A549 treated with dexamethasone at 1 μM for 4 hours (cell line): Measurements from ENCODE around the gene MMUT. TPM values are rescaled to one million over a fixed set of nuclear protein-coding genes. Genes with fewer than 3 reads are reported as not detected.

Experiments
- total RNA-seq: library from RNA; stranded (reverse); fragments of 200-300 nt; extraction: Qiagen RNA extraction; gene quantifications from 5 replicates; pipeline ENCODE4 v1.2.3, GENCODE V29; 2022

MMUT gene
- 6.0 to 7.6 TPM (median 6.4 TPM) in 5 replicates for total RNA-seq

GRCh38 chr6:49462927-49463611, at the start of gene MMUT, which contains the start of gene CENPQ:
Gene MMUT, minus strand, starts transcription at chr6:49463253. Its CDS starts 3,787 bp downstream, at chr6:49459466.
Gene CENPQ, plus strand, starts transcription at chr6:49463370. Its CDS starts 6,807 bp downstream, at chr6:49470177.

DNA sequence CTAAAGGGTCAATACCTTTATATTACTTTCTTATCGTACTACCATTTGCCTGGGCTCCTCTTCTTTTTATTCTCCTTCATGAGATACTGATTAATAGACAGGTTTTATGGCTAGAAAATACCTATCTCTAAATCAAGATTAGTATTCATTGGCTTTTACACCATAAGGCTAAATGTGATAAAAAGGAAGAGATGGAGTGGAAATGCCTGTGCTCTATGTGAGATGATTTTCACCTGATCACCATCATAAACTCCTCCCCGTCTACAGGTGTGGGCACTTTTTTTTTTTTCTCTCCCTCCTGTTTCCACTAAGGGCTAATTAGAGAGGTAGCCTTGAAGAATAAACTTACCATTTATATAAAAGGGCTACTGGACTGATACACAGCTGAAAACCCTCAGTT, 36.6 kb upstream of the MMUT start, which contains the start of gene GLYATL3:
GLYATL3 (plus strand) TSS at position 301 of the 400 bp plus-strand sequence. CDS start 12,068 bp downstream, outside the sequence.

Other genes starting within 250 kb of the MMUT start
- 5.5 to 7.4 TPM (median 5.8 TPM) in 5 replicates for gene CENPQ, start 117 bp upstream of the MMUT start, total RNA-seq
- not detected in 5 replicates for gene GLYATL3, start 36.7 kb upstream of the MMUT start, total RNA-seq
- gene C6orf141, start 87.4 kb upstream of the MMUT start, total RNA-seq, result 6.3 to 8.8 TPM (median 7.4 TPM) in 5 replicates
- gene RHAG, start 173.6 kb upstream of the MMUT start, total RNA-seq, result 0.07 TPM in 1 of 5 replicates, not detected in the others